ENCODE data around the gene TMPRSS9. TPM values are rescaled to one million over a fixed set of nuclear protein-coding genes. Genes with fewer than 3 reads are reported as not detected.

TMPRSS9 gene
- polyA plus RNA-seq, 3 donors: 0.12 to 0.30 TPM; not detected in 1

DNA sequence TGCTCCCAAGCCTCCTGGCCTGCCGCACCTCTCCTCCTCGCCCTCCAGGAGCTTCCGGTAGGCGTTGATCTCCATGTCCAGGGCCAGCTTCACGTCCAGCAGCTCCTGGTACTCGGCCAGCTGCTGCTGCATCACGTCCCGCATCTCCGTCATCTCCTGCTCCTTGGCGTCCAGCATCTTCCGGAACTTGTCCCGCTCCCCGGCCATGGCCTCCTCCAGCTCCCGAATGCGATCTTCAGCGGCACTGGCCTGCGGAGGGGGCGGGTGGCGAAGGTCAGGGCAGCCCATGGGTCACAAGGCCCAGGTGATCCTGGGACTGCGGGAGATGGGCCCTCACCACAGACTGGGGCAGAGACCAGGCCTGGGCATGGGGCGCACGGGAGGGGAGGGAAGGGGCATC is 74.2 kb downstream of the TMPRSS9 start:
- H4K20me1 ChIP-seq (ENCODE audit: insufficient read depth, low read length): no peaks in the 10 kb centered on the region

DNA sequence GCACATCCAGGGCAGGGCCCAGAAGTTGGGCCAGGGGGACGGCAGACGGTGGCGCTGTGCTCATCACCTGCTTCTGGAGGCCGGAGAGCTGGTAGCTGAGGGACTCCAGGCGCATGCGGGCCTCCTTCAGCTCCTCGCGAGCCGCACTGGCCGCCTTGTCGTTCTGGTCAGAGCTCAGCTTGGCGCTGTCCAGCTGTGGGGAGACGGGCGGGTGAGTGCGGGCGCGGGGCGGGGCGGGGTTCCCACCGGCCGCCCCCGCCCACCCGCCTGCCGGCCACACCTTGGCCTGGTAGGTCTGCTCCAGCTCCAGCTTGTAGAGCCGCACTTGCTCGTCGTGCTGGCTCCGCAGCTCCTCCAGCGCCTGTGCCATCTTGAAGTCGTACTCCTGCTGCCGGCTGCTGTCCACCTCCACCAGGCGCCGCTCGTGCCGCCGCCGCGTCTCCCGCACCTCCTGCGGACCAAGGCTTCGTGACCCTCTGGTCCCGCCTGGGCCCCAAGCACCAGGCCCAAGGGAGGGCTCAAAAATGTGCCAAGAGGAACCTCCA is 74.7 kb downstream of the TMPRSS9 start:
- no peaks in the 10 kb centered on the region for H3K9me3 Mint-ChIP-seq
- Histone ChIP-seq H3K9ac (ENCODE audit: insufficient read depth, low read length, poor library complexity, severe bottlenecking) (no peak overlapping the region), H3K79me2 (ENCODE audit: insufficient read depth, low read length) (peaks cover 20% of the 10 kb centered on the region), H3K4me2 (replicated peaks; ENCODE audit: extremely low read depth, low read length, poor library complexity, severe bottlenecking) (no peak overlapping the region), H3K4me1 (ENCODE audit: control insufficient read depth in 1 of 2, insufficient read depth in 2 of 2, low read length in 2 of 2) (no peaks in the 10 kb centered on the region), H3K4me3 (replicated peaks in 1 of 3; ENCODE audit: low read depth in 2 of 3, low read length in 3 of 3) (no peak overlapping the region), H3K27me3 (ENCODE audit: control insufficient read depth in 2 of 2, insufficient read depth in 2 of 2, low read length in 2 of 2) (no peaks in the 10 kb centered on the region), H2AFZ (ENCODE audit: insufficient read depth, low read depth, low read length, poor library complexity, severe bottlenecking) (no peak overlapping the region), H3K27ac (ENCODE audit: low read depth in 1 of 2, low read length in 2 of 2) (no peak overlapping the region), H4K20me1 (ENCODE audit: insufficient read depth, low read length) (no peaks in the 10 kb centered on the region), H3K36me3 (replicated peaks in 1 of 2; ENCODE audit: control insufficient read depth in 1 of 2, insufficient read depth in 2 of 2, low read length in 2 of 2) (peaks cover 39 to 75% of the 10 kb centered on the region in 2 donors), H3K9me3 (replicated peaks in 1 of 2; ENCODE audit: control insufficient read depth in 1 of 2, insufficient read depth in 1 of 2, low read length in 2 of 2) (no peaks in the 10 kb centered on the region)
- no peak for DNase-seq
- H3K27ac Mint-ChIP-seq: no peak overlapping the region
- peaks cover 29 to 73% of the 10 kb centered on the region in 2 donors for H3K36me3 Mint-ChIP-seq
- no peaks in the 10 kb centered on the region for H3K27me3 Mint-ChIP-seq (ENCODE audit: low read depth in 3 of 3)
- 97% methylated on average over 40 of the region's 42 CpGs for WGBS (ENCODE audit: insufficient coverage)
- H3K4me3 Mint-ChIP-seq: no peak overlapping the region
- TF ChIP-seq, protein P1, sequence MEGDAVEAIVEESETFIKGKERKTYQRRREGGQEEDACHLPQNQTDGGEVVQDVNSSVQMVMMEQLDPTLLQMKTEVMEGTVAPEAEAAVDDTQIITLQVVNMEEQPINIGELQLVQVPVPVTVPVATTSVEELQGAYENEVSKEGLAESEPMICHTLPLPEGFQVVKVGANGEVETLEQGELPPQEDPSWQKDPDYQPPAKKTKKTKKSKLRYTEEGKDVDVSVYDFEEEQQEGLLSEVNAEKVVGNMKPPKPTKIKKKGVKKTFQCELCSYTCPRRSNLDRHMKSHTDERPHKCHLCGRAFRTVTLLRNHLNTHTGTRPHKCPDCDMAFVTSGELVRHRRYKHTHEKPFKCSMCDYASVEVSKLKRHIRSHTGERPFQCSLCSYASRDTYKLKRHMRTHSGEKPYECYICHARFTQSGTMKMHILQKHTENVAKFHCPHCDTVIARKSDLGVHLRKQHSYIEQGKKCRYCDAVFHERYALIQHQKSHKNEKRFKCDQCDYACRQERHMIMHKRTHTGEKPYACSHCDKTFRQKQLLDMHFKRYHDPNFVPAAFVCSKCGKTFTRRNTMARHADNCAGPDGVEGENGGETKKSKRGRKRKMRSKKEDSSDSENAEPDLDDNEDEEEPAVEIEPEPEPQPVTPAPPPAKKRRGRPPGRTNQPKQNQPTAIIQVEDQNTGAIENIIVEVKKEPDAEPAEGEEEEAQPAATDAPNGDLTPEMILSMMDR (IDR thresholded peaks at IDR 0.05): no peak
- H3K4me1 Mint-ChIP-seq: no peaks in the 10 kb centered on the region
- intact Hi-C loops (cut with micrococcal nuclease): no loop called here

More for the DNA sequence above, 74.2 kb downstream of the TMPRSS9 start:
- H3K27me3 ChIP-seq (ENCODE audit: control insufficient read depth in 2 of 2, insufficient read depth in 2 of 2, low read length in 2 of 2): no peaks in the 10 kb centered on the region
- DNase-seq: no peak
- H3K4me2 ChIP-seq (replicated peaks; ENCODE audit: extremely low read depth, low read length, poor library complexity, severe bottlenecking): no peak overlapping the region
- H2AFZ ChIP-seq (ENCODE audit: insufficient read depth, low read depth, low read length, poor library complexity, severe bottlenecking): no peak overlapping the region
- WGBS (ENCODE audit: insufficient coverage): 99% methylated on average over 22 of the region's 22 CpGs
- peaks cover 39 to 75% of the 10 kb centered on the region in 2 donors for H3K36me3 ChIP-seq (replicated peaks in 1 of 2; ENCODE audit: control insufficient read depth in 1 of 2, insufficient read depth in 2 of 2, low read length in 2 of 2)
- Mint-ChIP-seq H3K4me3 (no peak overlapping the region), H3K27me3 (ENCODE audit: low read depth in 3 of 3) (no peaks in the 10 kb centered on the region), H3K9me3 (no peaks in the 10 kb centered on the region), H3K36me3 (peaks cover 29 to 72% of the 10 kb centered on the region in 2 donors), H3K27ac (peak overlapping the region in 1 of 7 donors; percentile 10), H3K4me1 (no peaks in the 10 kb centered on the region)
- intact Hi-C loops (cut with micrococcal nuclease): no loop called here
- no peak overlapping the region for H3K27ac ChIP-seq (ENCODE audit: low read depth in 1 of 2, low read length in 2 of 2)
- TF ChIP-seq, protein P1 (IDR thresholded peaks at IDR 0.05): no peak
- no peaks in the 10 kb centered on the region for H3K9me3 ChIP-seq (replicated peaks in 1 of 2; ENCODE audit: control insufficient read depth in 1 of 2, insufficient read depth in 1 of 2, low read length in 2 of 2)
- no peak overlapping the region for H3K9ac ChIP-seq (ENCODE audit: insufficient read depth, low read length, poor library complexity, severe bottlenecking)
- H3K79me2 ChIP-seq (ENCODE audit: insufficient read depth, low read length): peaks cover 17% of the 10 kb centered on the region
- H3K4me3 ChIP-seq (replicated peaks in 1 of 3; ENCODE audit: low read depth in 2 of 3, low read length in 3 of 3): no peak overlapping the region
- H3K4me1 ChIP-seq (ENCODE audit: control insufficient read depth in 1 of 2, insufficient read depth in 2 of 2, low read length in 2 of 2): no peaks in the 10 kb centered on the region
